Stimulated activated CD8-positive, alpha-beta memory T cell treated with anti-CD3 and anti-CD28 coated beads, Interleukin-12 subunit alpha, Interleukin-12 subunit beta, amount 100 ng/mL, for 24 hours (primary cell): Measurements from ENCODE around the gene DDX28.
"Not testable (repeated sequence)": the region's sequence is repeated elsewhere in the genome, so short reads cannot be mapped to it uniquely, and the experiment has no call there.

Experiments
- DNase-seq: peaks from one replicate; pipeline ENCODE4 v3.0.0-alpha.2; 2020; ENCODE audit errors: extremely low read depth

Gene DDX28

DNA sequence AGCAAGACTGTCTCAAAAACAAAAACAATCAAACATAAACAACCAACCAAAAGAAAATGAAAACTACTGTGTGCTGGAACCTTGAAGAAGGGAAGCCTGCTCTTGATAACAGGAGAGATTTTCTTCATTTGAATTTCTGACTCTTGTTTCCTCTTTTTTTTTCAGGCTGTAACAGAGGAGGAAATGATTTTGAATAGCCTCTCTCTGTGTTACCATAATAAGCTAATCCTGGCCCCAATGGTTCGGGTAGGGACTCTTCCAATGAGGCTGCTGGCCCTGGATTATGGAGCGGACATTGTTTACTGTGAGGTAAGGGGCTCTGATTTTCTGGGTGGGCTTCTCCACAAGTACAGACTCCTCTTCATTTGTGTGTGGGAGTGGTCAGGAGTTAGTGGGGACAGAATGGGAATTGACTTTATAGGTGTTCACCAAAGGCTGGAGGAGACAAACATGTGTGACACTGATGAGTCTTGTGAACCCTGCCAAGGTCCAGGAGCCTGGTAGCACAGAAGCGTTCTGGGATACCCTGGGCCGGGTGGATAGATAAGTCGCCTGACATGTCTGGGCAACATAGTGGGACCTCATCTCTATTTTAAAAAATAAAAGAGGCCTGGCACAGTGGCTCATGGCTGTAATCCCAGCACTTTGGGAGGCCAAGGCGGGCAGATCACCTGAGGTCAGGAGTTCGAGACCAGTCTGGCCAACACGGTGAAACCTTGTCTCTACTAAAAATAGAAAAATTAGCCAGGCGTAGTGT is 15.0 kb upstream of the DDX28 start:
- DNase-seq: no peak

DNA sequence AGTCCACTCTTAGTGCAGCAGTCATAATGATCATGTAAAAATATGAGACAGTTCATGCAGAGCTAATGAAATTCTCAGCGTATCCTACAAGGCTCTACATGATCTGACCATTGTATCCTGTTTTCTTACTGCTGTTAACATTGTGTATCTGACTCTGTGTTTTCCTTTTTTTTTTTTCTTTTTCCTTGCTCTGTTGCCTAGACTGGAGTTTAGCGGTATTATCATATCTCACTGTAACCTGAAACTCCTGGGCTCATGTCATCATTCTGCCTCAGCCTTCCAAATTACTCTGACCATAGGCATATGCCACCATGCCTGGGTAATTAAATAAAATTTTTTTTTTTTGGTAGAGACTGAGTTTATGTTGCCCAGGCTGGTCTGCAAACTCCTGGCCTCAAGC is 12.2 kb upstream of the DDX28 start:
- DNase-seq: no peak

DNA sequence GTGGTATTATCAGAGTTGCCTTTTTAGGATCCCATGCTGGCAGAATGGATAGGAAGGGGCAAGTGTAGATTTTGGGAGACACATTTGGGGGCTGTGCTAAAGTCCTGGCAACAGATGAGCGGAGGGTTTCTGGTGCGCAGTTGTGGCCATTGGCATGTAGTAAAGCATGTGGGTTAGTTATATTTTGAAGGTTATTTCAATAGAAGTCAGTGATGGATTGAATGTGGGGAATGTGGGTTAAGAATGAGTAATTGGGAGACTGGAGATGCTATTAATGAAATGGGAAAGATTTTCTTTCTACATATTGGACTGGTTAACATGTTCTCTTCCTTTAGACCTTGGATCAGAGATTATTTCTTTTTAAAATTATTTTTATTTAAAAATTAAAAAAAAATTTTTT is 10.1 kb upstream of the DDX28 start:
- DNase-seq: no peak

DNA sequence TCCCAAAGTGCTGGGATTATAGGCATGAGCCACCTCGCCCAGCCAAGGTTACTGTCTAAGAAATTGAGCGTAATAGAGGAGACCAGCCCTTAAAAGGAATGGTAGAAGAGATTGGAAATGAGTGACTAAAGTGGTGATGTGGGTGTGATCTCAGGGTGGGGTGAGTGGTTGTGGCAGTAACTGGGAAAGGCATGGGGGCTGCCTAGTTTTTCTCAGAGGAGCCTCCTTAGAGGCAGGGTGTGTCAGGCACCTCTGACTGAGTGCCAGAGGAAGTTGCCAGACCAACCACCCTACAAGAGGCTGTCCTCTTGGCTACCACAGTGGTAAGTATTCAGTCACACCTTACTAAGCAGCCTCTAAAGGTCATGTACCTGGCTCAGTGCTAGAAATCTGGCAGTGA is 8.9 kb upstream of the DDX28 start:
- no peak for DNase-seq

DNA sequence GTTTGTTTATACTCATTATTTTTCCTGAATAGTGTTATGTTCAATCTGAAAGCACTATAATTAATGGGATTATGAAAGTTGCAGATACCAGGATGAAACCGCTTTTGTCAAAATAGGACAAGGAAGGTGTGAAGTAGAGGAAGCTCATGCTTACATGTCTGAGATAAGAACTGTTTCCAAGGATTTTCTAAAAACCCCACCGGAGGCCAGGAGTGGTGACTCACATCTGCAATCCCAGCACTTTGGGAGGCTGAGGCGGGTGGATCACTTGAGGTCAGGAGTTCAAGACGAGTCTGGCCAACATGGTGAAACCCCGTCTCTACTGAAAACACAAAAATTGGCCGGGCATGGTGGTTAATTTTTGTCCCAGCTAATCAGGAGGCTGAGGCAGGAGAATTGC is 7.1 kb upstream of the DDX28 start:
- DNase-seq: not testable (repeated sequence)

DNA sequence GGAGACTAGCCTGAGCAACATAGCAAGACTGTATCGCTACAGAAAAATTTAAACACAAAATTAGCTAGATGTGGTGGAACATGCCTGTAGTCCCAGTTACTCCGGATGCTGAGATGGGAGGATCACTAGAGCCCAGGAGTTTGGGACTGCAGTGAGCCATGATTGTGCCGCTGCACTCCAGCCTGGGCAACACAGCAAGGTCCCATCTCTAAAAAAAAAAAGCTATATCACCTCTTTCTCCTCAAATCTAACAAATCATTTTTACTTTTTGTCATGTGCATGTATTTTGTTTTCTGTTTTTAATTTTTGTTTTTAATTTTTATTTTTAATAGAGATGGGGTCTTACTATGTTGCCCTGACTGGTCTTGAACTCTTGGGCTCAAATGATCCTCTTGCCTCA is 6.0 kb upstream of the DDX28 start:
- no peak for DNase-seq

DNA sequence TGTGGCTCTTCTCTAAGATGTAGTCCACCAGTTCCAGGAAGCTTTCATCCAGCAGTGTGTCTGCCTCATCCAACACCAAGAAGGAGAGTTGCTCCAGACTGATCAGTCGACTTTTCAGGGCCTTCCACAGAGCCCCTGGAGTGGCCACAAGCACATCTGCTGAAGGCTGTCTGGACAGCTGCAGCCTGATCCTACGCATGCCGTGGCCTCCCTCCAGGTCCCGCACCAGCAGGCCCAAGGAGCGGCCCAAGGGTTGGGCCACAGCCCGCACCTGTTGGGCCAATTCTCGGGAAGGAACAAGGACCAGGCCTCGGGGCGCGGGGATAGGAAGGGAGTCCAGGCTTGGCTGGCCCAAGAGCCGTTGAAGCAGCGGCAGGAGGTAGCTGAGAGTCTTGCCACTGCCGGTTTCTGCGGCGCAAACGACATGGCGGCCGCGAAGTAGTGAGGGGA is 729 bp downstream of the DDX28 start:
- no peak for DNase-seq

DNA sequence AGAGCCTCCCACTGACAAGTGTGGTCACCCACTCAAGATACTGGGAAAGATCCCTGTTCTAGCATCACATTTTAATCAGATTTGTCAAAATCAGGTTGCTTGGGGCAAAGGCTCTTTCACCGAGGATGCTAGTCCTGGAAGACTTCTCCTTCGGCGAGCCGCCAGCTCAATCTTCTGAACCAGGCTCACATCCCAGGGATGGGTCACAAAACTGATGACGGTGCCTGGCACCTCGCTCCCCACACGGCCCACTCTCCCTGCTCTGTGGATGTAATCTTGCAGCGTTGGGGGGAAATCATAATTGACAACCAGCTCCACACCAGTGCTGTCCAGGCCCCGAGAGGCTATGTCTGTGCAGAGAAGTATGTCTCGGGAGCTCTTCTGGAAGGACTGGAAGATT is 1.5 kb downstream of the DDX28 start:
- no peak for DNase-seq

DNA sequence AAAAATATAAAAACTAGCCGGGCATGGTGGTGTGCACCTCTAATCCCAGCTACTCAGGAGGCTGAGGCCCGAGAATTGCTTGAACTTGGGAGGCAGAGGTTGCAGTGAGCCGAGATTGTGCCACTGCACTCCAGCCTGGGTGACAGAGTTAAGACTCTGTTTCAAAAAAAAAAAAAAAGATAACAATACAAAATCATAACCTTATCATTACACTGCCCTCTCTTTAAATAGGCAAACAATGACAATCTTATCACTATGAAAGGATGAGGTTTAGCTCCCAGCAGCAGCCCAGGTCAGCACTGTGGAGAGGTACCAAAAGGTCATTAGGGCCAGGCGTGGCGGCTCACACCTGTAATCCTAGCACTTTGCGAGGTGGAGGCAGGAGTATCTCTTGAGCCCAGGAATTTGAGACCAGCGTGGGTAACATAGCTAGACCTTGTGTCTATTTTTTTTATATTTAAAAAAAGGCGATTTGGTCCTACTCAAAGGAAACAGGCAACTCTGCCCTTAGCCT is 3.8 kb downstream of the DDX28 start:
- DNase-seq: no peak

DNA sequence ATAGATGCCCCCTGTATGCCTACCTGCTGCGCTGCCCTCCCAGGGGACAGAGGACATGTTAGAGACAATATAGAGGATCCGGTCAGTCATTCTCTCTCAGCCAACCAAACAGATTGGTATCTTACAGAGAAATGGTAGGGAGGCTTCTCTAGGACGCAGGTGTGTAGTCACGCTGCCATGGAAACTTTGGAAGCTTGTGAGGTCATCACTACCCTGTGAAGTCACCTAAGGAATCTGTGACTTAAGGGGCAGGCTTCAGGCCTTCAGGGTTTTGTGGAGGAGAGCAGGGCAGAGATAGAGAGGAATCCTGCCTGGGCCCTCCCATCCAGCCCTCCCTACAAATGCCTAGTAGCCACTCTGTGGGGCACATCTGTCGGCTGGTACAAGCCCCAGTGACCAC is 7.4 kb downstream of the DDX28 start, which contains the start of gene DPEP2NB:
DPEP2NB (minus strand) TSS at position 231 of the 400 bp plus-strand sequence; CDS start at position 90, 141 bp downstream.
- no peak for DNase-seq

DNA sequence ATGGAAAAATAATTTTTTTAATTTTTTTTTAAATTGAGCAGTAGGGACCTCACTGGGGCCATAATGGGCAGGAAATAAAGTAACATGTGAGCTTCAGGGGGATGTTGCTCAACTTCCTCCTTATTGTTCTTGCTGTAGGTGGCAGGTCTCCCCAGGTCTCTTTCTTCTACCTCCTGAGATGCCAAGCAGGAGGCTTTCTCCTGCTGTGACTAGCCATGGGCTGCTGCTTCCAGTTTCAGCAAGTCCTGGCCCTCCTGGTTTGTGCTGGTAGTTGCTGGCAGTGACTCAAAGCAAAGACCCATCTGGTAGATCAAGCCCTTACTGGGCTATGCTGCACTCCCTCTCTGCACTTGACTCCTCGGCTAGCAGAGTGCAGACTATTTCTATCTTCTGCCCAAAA is 9.6 kb downstream of the DDX28 start:
- DNase-seq: no peak

DNA sequence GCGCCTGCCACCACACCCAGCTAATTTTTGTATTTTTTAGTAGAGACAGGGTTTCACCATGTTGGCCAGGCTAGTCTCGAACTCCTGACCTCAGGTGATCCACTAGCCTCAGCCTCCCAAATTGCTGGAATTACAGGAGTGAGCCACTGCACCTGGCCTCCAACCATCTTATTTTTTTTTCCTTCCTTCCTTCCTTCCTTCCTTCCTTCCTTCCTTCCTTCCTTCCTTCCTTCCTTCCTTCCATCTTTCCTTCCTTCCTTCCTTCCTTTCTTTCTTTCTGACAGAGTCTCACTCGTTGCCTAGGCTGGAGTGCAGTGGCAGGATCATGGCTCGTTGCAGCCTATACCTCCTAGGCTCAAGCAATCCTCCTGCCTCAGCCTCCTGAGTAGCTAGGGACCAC is 13.2 kb downstream of the DDX28 start:
- not testable (repeated sequence) for DNase-seq

DNA sequence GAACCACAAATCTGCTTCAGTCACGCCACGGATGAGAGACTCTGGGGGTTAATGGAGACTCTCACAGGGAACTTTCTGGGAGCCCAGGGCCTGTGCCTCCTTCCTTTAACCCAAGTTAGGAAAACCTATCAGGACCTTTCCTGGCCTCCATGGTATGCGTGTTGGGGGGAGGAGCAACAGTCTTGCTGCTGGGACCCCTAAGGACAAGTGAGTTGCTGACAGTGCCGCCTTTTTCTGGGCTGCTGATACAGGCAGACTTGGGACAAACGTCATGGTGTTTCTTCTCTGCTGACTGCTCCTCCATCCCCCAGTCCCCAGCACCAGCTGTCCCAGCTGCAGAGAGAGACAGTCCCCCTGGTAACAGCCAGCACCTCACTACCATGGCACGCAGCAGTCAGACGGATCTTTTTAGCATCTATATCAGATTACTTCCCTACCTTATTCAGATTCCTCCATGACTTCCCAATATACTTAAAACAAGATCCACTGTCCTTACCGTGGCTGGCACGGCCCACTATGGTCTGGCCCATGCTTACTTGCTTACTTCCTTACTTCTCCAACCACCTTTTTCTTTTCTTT is 13.8 kb downstream of the DDX28 start:
- no peak for DNase-seq

DNA sequence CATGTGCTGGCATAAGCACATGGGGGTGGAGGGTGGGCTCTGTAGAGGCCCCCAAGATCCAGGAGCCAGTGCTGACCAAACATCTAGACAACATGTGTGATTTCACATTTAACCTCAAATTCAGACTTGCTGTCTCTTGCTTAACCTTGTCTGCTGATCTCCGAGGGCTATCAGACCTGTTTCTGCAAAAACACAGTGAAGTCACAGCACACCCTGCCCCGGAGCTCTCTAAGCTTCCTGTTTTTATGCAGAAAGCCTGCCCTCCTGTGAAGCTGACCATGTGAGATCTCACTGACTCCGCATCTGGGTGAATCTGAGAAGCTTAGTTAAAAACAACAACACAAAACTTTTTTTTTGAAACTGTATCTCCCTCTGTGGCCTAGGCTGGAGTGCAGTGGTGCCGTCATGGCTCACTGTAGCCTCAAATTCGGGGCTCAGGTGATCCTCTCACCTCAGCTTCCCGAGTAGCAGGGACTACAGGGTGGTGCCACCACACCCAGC is 17.2 kb downstream of the DDX28 start:
- no peak for DNase-seq

DNA sequence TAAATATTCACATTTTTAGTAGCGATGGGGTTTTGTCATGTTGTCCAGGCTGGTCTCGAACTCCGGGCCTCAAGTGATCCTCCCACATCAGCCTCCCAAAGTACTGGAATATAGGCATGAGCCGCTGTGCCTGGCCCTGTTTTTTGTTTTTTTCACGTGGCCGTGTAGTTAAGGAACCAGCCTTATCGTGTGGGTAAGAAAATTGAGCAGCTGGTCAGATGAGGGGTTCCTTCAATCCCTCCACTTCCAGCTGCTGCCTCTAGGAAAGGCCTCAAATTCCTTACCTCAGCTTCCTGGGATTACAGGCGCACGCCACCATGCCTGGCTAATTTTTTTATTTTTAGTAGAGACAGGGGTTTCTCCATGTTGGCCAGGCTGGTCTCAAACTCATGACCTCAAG is 17.8 kb downstream of the DDX28 start:
- DNase-seq: no peak

DNA sequence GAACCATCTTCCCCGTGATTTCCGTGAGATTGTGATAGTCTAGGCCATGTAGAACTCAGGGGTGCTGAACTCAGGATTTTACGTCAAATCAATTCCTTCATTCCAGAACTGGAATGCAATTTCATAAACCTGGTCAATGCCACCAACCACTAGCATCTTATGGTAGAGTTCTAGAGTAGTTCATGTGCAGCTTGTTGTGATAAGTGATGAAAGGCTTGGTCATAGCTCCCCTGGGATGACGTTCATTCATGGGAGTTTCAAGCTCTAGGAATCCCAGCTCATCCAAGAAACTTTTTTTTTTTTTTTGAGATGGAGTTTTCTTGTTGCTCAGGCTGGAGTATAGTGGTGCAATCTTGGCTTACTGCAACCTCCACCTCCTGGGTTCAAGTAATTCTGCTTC is 20.0 kb downstream of the DDX28 start:
- no peak for DNase-seq

DNA sequence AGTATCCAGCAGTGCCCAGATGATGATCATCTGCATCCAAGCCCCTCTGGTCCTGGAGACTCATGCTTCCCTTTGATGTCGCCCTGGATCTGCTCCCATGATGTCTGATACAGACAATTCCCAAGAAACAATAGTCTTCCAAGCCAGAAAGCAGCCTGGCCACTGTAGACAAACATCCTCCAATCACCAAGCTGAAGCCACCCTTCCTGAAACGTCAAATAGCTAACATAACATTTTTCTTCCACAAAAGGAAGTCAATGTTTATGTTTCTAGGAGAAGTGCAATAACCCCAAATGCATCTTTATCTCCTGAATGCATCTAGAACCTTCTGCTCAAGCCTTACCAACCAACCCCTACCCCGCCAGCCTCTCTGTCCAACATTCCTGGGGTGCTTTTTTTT is 22.6 kb downstream of the DDX28 start:
- no peak for DNase-seq

DNA sequence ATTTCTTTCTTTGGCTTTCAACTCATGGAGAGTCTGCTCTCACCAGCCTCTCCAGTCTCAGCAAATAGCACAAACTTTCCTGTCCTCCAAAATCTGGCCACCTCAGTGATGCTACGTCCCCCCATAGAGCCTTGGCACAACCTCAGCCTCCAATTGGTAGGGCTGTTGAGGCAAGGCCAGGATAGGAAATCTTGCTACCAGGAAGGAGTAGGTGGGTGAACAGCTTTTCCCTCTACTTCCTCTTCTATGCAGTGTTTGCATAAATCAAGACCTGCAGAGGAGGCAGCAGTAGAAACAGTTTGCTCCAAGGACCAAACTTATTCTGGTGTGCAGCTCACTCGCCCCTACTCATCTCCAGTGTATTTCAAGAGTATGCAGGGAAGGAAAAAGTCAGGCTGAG is 23.0 kb downstream of the DDX28 start:
- DNase-seq: no peak

DNA sequence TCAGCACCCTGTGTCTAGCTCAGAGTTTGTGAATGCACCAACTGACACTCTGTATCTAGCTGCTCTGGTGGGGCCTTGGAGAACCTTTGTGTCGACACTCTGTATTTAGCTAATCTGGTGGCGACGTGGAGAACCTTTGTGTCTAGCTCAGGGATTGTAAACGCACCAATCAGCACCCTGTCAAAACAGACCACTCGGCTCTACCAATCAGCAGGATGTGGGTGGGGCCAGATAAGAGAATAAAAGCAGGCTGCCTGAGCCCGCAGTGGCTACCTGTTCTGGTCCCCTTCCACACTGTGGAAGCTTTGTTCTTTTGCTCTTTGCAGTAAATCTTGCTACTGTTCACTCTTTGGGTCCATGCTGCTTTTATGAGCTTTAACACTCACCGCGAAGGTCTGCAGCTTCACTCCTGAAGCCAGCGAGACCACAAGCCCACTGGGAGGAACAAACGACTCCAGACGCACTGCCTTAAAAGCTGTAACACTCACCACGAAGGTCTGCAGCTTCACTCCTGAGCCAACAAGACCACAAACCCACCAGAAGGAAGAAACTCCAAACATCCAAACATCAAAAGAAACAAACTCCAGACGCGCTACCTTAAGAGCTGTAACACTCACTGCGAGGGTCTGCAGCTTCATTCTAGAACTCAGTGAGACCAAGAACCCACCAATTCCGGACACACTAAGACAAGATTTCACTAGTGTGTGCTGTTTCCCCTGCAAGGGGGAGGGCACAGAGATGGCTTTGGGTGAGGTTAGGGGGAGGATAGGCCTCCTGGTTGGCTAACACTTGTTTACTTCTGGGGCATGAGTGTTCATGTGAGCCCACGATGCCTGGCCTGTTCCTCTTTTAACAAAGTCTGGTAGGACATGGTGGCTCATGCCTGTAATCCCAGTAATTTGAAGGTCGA is 24.0 kb downstream of the DDX28 start, which contains the start of gene DPEP2:
DPEP2 (minus strand) TSS at position 706 of the 910 bp plus-strand sequence. CDS start 6,272 bp downstream, outside the sequence.
- DNase-seq: not testable (repeated sequence)

DNA sequence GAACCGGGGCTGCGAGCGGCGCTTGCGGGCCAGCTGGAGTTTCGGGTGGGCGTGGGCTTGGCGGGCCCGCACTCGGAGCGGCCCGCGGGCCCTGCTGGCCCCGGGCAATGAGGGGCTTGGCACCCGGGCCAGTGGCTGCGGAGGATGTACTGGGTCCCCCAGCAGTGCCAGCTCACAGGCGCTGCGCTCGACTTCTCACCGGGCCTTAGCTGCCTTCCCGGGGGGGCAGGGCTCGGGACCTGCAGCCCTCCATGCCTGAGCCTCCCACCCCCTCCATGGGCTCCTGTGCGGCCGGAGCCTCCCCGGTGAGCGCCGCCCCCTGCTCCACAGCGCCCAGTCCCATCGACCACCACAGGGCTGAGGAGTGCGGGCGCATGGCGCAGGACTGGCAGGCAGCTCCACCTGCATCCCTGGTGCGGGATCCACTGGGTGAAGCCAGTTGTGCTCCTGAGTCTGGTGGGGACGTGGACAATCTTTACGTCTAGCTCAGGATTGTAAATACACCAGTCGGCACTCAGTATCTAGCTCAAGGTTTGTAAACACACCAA is 24.7 kb downstream of the DDX28 start:
- DNase-seq: not testable (repeated sequence)

DNA sequence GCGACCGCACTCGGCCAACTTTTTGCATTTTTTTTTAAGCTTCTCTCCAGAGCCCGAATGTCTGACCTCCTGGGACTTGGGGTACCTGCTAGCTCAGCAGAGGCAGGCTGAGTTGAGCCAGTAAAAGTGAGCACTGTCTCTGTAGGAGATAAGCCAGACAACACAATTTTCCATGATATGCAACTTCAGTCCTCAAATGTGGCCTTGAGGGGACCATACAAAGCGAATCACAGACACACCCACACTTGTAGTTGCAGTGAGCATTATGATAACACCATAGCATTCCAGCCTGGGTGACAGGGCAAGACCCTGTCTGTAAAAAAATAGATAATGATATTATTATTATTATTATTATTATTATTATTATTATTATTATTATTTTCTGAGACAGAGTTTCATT is 26.4 kb downstream of the DDX28 start:
- DNase-seq: no peak

DNA sequence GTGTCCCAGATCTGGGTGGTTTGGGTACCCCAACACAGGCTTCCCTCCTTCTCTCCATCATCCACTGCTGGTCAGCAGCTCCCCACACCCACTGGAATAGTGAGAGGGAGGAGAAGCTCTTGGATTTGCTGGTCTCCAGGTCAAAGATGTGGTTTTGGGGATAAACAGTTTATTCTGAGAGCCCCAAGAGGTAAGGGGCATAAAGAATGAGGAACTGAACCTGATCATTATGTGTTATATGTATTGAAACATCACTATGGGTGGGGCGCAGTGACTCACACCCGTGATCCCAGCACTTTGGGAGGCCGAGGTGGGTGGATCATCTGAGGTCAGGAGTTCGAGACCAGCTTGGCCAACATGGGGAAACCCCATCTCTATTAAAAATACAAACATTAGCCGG is 27.6 kb downstream of the DDX28 start:
- DNase-seq: no peak
